ENCODE data around the gene CDH16. TPM values are rescaled to one million over a fixed set of nuclear protein-coding genes. Genes with fewer than 3 reads are reported as not detected.
A peak's percentile ranks its signal among the peaks of the same experiment; 100 is the strongest.

Gene CDH16
- total and polyA plus RNA-seq, 2 of the 13 experiments (the other 11 are each of a cell fraction or from before 2014, with no cell fraction given), result 2.7 to 3.9 TPM

DNA sequence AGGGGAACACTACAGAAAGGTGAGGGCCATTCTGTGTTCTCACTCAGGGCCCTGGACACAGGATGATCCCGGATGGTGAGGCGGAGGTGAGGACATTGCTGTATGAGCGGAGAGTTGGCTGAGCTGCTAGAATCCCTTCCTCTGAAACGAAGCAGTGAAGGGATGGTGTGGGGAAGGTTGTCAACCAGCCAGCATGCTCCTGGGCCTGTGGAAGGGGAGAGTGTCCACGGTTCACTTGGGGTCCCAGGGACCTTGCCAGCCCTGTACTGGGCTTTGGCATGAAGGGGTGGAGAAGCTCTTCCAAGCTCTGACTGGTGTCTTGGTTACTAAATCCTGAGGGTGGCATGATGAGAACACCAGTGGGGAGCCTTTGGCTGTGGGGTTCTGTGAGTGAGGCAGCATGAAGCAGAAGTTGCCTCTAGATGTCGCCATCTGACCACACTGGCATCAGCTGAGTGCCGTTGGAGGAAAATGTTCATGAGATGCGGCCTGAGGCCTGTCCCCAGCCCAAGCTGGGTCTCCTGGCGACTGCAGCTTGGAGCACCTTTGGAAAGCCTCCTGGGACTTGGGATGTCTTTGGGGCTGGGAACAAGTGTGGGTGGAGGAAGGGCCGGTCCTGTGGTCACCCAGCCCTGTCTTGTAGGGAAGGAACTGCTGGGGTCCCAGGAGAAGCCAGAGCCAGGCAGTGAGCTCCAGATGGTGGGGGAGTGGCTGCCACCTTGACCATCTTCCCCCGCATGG is 23.6 kb downstream of the CDH16 start (continued):
- TF ChIP-seq, protein P1, sequence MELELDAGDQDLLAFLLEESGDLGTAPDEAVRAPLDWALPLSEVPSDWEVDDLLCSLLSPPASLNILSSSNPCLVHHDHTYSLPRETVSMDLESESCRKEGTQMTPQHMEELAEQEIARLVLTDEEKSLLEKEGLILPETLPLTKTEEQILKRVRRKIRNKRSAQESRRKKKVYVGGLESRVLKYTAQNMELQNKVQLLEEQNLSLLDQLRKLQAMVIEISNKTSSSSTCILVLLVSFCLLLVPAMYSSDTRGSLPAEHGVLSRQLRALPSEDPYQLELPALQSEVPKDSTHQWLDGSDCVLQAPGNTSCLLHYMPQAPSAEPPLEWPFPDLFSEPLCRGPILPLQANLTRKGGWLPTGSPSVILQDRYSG (CRISPR knock-in tag; IDR thresholded peaks at IDR 0.05), result no peak
- no peak for TF ChIP-seq SRY (CRISPR knock-in tag; IDR thresholded peaks at IDR 0.05)
- TF ChIP-seq FOXK2 (IDR thresholded peaks at IDR 0.05), result no peak
- TF ChIP-seq, protein P2, sequence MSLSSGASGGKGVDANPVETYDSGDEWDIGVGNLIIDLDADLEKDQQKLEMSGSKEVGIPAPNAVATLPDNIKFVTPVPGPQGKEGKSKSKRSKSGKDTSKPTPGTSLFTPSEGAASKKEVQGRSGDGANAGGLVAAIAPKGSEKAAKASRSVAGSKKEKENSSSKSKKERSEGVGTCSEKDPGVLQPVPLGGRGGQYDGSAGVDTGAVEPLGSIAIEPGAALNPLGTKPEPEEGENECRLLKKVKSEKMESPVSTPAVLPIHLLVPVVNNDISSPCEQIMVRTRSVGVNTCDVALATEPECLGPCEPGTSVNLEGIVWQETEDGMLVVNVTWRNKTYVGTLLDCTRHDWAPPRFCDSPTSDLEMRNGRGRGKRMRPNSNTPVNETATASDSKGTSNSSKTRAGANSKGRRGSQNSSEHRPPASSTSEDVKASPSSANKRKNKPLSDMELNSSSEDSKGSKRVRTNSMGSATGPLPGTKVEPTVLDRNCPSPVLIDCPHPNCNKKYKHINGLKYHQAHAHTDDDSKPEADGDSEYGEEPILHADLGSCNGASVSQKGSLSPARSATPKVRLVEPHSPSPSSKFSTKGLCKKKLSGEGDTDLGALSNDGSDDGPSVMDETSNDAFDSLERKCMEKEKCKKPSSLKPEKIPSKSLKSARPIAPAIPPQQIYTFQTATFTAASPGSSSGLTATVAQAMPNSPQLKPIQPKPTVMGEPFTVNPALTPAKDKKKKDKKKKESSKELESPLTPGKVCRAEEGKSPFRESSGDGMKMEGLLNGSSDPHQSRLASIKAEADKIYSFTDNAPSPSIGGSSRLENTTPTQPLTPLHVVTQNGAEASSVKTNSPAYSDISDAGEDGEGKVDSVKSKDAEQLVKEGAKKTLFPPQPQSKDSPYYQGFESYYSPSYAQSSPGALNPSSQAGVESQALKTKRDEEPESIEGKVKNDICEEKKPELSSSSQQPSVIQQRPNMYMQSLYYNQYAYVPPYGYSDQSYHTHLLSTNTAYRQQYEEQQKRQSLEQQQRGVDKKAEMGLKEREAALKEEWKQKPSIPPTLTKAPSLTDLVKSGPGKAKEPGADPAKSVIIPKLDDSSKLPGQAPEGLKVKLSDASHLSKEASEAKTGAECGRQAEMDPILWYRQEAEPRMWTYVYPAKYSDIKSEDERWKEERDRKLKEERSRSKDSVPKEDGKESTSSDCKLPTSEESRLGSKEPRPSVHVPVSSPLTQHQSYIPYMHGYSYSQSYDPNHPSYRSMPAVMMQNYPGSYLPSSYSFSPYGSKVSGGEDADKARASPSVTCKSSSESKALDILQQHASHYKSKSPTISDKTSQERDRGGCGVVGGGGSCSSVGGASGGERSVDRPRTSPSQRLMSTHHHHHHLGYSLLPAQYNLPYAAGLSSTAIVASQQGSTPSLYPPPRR (CRISPR knock-in tag; IDR thresholded peaks at IDR 0.05; ENCODE audit: borderline replicate concordance), result no peak
- TF ChIP-seq DRAP1 (CRISPR knock-in tag; IDR thresholded peaks at IDR 0.05), result 0 out of 2 replicates have a peak, but pooled peaks have one; percentile 26
- no peak for TF ChIP-seq ZMYM4 (CRISPR knock-in tag; IDR thresholded peaks at IDR 0.05)
- no peak for TF ChIP-seq MYNN (CRISPR knock-in tag; IDR thresholded peaks at IDR 0.05; ENCODE audit: low read depth)
- TF ChIP-seq TMF1 (CRISPR knock-in tag; IDR thresholded peaks at IDR 0.05; ENCODE audit: low read depth), result no peak
- TF ChIP-seq ZFY (CRISPR knock-in tag; IDR thresholded peaks at IDR 0.05), result peak; percentile 41; the same call in 1 of the 2 replicates
- peak in 1 of 2 experiments; percentile 52; a peak in 1 of 4 replicates for TF ChIP-seq KLF16 (CRISPR knock-in tag; IDR thresholded peaks at IDR 0.05)
- TF ChIP-seq TCF12 (IDR thresholded peaks at IDR 0.05), result no peak
- no peak for TF ChIP-seq TCF12 (CRISPR knock-in tag; IDR thresholded peaks at IDR 0.05)
- no peak; the same call in 1 of the 2 replicates for TF ChIP-seq AKAP8 (CRISPR knock-in tag; IDR thresholded peaks at IDR 0.05)
- no peak for TF ChIP-seq KDM4B (CRISPR knock-in tag; IDR thresholded peaks at IDR 0.05)
- TF ChIP-seq NCOA2 (CRISPR knock-in tag; IDR thresholded peaks at IDR 0.05), result 0 out of 2 replicates have a peak, but pooled peaks have one; percentile 34
- peak; percentile 73; the same call in 1 of the 2 replicates for TF ChIP-seq ZNF329 (CRISPR knock-in tag; IDR thresholded peaks at IDR 0.05; ENCODE audit: low read depth)
- no peak for TF ChIP-seq ZNF546 (CRISPR knock-in tag; conservative IDR thresholded peaks at IDR 0.05)
- TF ChIP-seq ZNF224 (CRISPR knock-in tag; IDR thresholded peaks at IDR 0.05), result peak; percentile 52; the same call in 1 of the 2 replicates
- no peak for TF ChIP-seq TBX3 (IDR thresholded peaks at IDR 0.05; ENCODE audit: borderline replicate concordance)
- TF ChIP-seq ZNF382 (CRISPR knock-in tag; IDR thresholded peaks at IDR 0.05; ENCODE audit: borderline replicate concordance), result no peak
- no peak for TF ChIP-seq ZBTB39 (CRISPR knock-in tag; IDR thresholded peaks at IDR 0.05)
- no peak for TF ChIP-seq MAZ (IDR thresholded peaks at IDR 0.05; ENCODE audit: borderline replicate concordance, low read depth, low read length)
- no peak; the same call in 1 of the 2 replicates for TF ChIP-seq MAZ (CRISPR knock-in tag; IDR thresholded peaks at IDR 0.05; ENCODE audit: low read depth)

All from HepG2 (cell line).